Smooth muscle cell (in vitro differentiated cells): Measurements from ENCODE around the gene RXRA. TPM values are rescaled to one million over a fixed set of nuclear protein-coding genes. Genes with fewer than 3 reads are reported as not detected.

Experiments
- DNase-seq: peaks from one replicate; lab custom pipeline; 2025; ENCODE audit not compliant: unreplicated experiment; lab: John Stamatoyannopoulos, UW
- H2AFZ ChIP-seq: fragments of 200-600 bp; sonication (generic); 2 replicates; pipeline ENCODE4 v1.6.0; 2016; ENCODE audit warnings: antibody characterized with exemption, low read depth, mild to moderate bottlenecking
- H3F3A ChIP-seq: fragments of 200-600 bp; sonication (generic); 2 replicates; pipeline ENCODE4 v1.6.0; 2017; ENCODE audit warnings: antibody characterized with exemption, low read depth
- H3K27ac ChIP-seq: fragments of 200-600 bp; sonication (generic); 2 replicates; pipeline ENCODE4 v1.5.1; 2016; ENCODE audit warnings: low read depth, mild to moderate bottlenecking
- H3K27me3 ChIP-seq: fragments of 200-600 bp; sonication (generic); 2 replicates; pipeline ENCODE4 v1.6.1; 2016; ENCODE audit warnings: low read depth, mild to moderate bottlenecking
- H3K36me3 ChIP-seq: fragments of 200-600 bp; sonication (generic); 2 replicates; pipeline ENCODE4 v1.5.1; 2016; ENCODE audit warnings: low read depth
- H3K4me1 ChIP-seq: fragments of 200-600 bp; sonication (generic); 2 replicates; pipeline ENCODE4 v1.5.1; 2016; ENCODE audit warnings: low read depth
- H3K4me2 ChIP-seq: fragments of 200-600 bp; sonication (generic); 2 replicates; pipeline ENCODE4 v1.6.0; 2016; ENCODE audit warnings: mild to moderate bottlenecking
- H3K4me3 ChIP-seq: fragments of 200-600 bp; sonication (generic); 2 replicates; pipeline ENCODE4 v1.5.1; 2016; ENCODE audit warnings: mild to moderate bottlenecking
- H3K79me2 ChIP-seq: fragments of 200-600 bp; sonication (generic); 2 replicates; pipeline ENCODE4 v1.6.0; 2016; ENCODE audit warnings: low read depth, mild to moderate bottlenecking
- H3K9ac ChIP-seq: fragments of 200-600 bp; sonication (generic); 2 replicates; pipeline ENCODE4 v1.6.0; 2016; ENCODE audit warnings: low read depth
- H3K9me3 ChIP-seq: fragments of 200-600 bp; sonication (generic); replicated peaks from 2 replicates; pipeline ENCODE4 v1.5.1; 2016; ENCODE audit warnings: low read depth
- H4K20me1 ChIP-seq: fragments of 200-600 bp; sonication (generic); 2 replicates; pipeline ENCODE4 v1.6.0; 2016; ENCODE audit warnings: low read depth
- CTCF ChIP-seq: fragments of 200-600 bp; sonication (generic); IDR thresholded peaks from 2 replicates; pipeline ENCODE4 v1.5.1; 2017; ENCODE audit warnings: borderline replicate concordance, mild to moderate bottlenecking, antibody characterized with exemption; ENCODE audit not compliant: insufficient read depth, poor library complexity, severe bottlenecking
- WGBS: methylation state at CpG from one replicate; pipeline ENCODE4 v1.1.7; 2016; ENCODE audit warnings: low lambda C conversion rate; 5-methylcytosine and 5-hydroxymethylcytosine counted together
- polyA plus RNA-seq: library from polyadenylated mRNA; unstranded; fragments of >200 nt; fragmentation: Nextera tagmentation; extraction: Ambion mirVana; gene quantifications from 2 replicates; pipeline ENCODE4 v1.2.1, GENCODE V29; 2016
- total RNA-seq: library from RNA; depleted of rRNA; stranded (reverse); fragments of >200 nt; gene quantifications from 2 replicates; pipeline ENCODE4 v1.2.3, GENCODE V29; 2014

The RXRA gene
- total and polyA plus RNA-seq, 2 experiments from 2014 or later: 8.9 to 23.1 TPM

- WGBS: 98% methylated on average over 22 of the region's 24 CpGs
- H3K4me2 ChIP-seq: no peak overlapping the region
These were observed 59.7 kb downstream of the RXRA start for GRCh38 chr9:134385915-134386314.

GRCh38 chr9:134386951-134387831 lies 60.9 kb downstream of the RXRA start:
- H4K20me1 ChIP-seq: peaks cover 100% of the 10 kb centered on the region
- peaks cover 8% of the 10 kb centered on the region for H3K4me1 ChIP-seq
- no peak overlapping the region for H3K27ac ChIP-seq
- H3K4me3 ChIP-seq: no peak overlapping the region
- no peak overlapping the region for H2AFZ ChIP-seq
- H3K79me2 ChIP-seq: peaks cover 82% of the 10 kb centered on the region
- no peaks in the 10 kb centered on the region for H3K27me3 ChIP-seq
- no peak overlapping the region for H3K9ac ChIP-seq
- no peak for DNase-seq
- H3K4me2 ChIP-seq: no peak overlapping the region
- 89% methylated on average over 38 of the region's 38 CpGs for WGBS
- H3K36me3 ChIP-seq: no peaks in the 10 kb centered on the region
- TF ChIP-seq CTCF: no peak
- H3K9me3 ChIP-seq: no peaks in the 10 kb centered on the region
- no peaks in the 10 kb centered on the region for H3F3A ChIP-seq

More at GRCh38 chr9:134385915-134386314, 59.7 kb downstream of the RXRA start:
- no peak for DNase-seq
- peaks cover 82% of the 10 kb centered on the region for H3K79me2 ChIP-seq
- H3K27ac ChIP-seq: no peak overlapping the region
- no peak for TF ChIP-seq CTCF
- no peak overlapping the region for H3K9ac ChIP-seq
- no peaks in the 10 kb centered on the region for H3K27me3 ChIP-seq
- H4K20me1 ChIP-seq: peaks cover 100% of the 10 kb centered on the region
- no peak overlapping the region for H2AFZ ChIP-seq
- peaks cover 8% of the 10 kb centered on the region for H3K4me1 ChIP-seq
- H3F3A ChIP-seq: no peaks in the 10 kb centered on the region
- H3K36me3 ChIP-seq: no peaks in the 10 kb centered on the region
- no peaks in the 10 kb centered on the region for H3K9me3 ChIP-seq
- H3K4me3 ChIP-seq: no peak overlapping the region

- H3K4me1 ChIP-seq: peaks cover 8% of the 10 kb centered on the region
- WGBS: 90% methylated on average over 15 of the region's 15 CpGs
- no peaks in the 10 kb centered on the region for H3K36me3 ChIP-seq
- no peaks in the 10 kb centered on the region for H3K9me3 ChIP-seq
- H3F3A ChIP-seq: no peaks in the 10 kb centered on the region
- no peak for DNase-seq
- peaks cover 100% of the 10 kb centered on the region for H4K20me1 ChIP-seq
- H3K9ac ChIP-seq: no peak overlapping the region
- no peaks in the 10 kb centered on the region for H3K27me3 ChIP-seq
- no peak for TF ChIP-seq CTCF
- H2AFZ ChIP-seq: no peak overlapping the region
- H3K27ac ChIP-seq: no peak overlapping the region
- H3K4me2 ChIP-seq: no peak overlapping the region
- H3K79me2 ChIP-seq: peaks cover 84% of the 10 kb centered on the region
- H3K4me3 ChIP-seq: no peak overlapping the region
These were observed 62.1 kb downstream of the RXRA start for GRCh38 chr9:134388289-134388808.

- Histone ChIP-seq H4K20me1 (peaks cover 100% of the 10 kb centered on the region), H3K9me3 (no peaks in the 10 kb centered on the region), H3F3A (no peaks in the 10 kb centered on the region), H3K9ac (no peak overlapping the region), H2AFZ (no peak overlapping the region), H3K4me3 (no peak overlapping the region), H3K36me3 (no peaks in the 10 kb centered on the region), H3K79me2 (peaks cover 89% of the 10 kb centered on the region), H3K27me3 (no peaks in the 10 kb centered on the region), H3K27ac (no peak overlapping the region), H3K4me1 (peaks cover 8% of the 10 kb centered on the region), H3K4me2 (no peak overlapping the region)
- WGBS: 91% methylated on average over 17 of the region's 17 CpGs
- no peak for TF ChIP-seq CTCF
- no peak for DNase-seq
These were observed 62.7 kb downstream of the RXRA start for GRCh38 chr9:134388976-134389375.
